OCI-LY7 (cell line): ENCODE data around the gene RNPEPL1. TPM values are rescaled to one million over a fixed set of nuclear protein-coding genes. Genes with fewer than 3 reads are reported as not detected.

Experiments used
- BruUV-seq: library from RNA; stranded (reverse); fragments of 400-500 nt; replicated peaks from 2 replicates; lab custom pipeline; 2021; lab: Mats Ljungman, UMichigan
- CTCF ChIA-PET: fragments of 300-600 bp; sonication (Branson Sonifier 250); formaldehyde crosslinking; loops from one replicate; lab custom pipeline; 2022; ENCODE audit warnings: antibody characterized with exemption; ENCODE audit not compliant: unreplicated experiment; lab: Charles Lee
- POLR2A ChIA-PET: fragments of 300-600 bp; sonication (Branson Sonifier 250); formaldehyde crosslinking; loops from one replicate; lab custom pipeline; 2022; ENCODE audit warnings: antibody characterized with exemption; lab: Charles Lee
- DNase-seq: peaks from one replicate; pipeline ENCODE4 v3.0.0-alpha.2; 2015; ENCODE audit warnings: low spot score
- H2AFZ ChIP-seq: fragments of 200-600 bp; sonication (generic), shearing (Covaris generic); 2 replicates; pipeline ENCODE4 v1.6.1; 2014; ENCODE audit warnings: mild to moderate bottlenecking, antibody characterized with exemption, low read length, moderate library complexity
- H3K27ac ChIP-seq: fragments of 200-600 bp; sonication (generic); 2 replicates; pipeline ENCODE4 v1.5.1; 2014; ENCODE audit warnings: mixed run types, low read depth, mild to moderate bottlenecking, moderate library complexity, low read length, inconsistent platforms; ENCODE audit not compliant: poor library complexity, severe bottlenecking
- H3K36me3 ChIP-seq: fragments of 200-600 bp; sonication (generic); 2 replicates; pipeline ENCODE4 v1.6.1; 2014; ENCODE audit warnings: mild to moderate bottlenecking, antibody characterized with exemption, low read length, moderate library complexity, mixed read lengths; ENCODE audit not compliant: insufficient read depth
- H3K4me1 ChIP-seq: fragments of 200-600 bp; sonication (generic); 2 replicates; pipeline ENCODE4 v1.5.1; 2014; ENCODE audit warnings: mild to moderate bottlenecking, low read length; ENCODE audit not compliant: insufficient read depth, poor library complexity, severe bottlenecking
- H3K4me2 ChIP-seq: fragments of 200-600 bp; sonication (generic); 2 replicates; pipeline ENCODE4 v1.6.1; 2014; ENCODE audit warnings: mild to moderate bottlenecking, low read length
- H3K4me3 ChIP-seq: fragments of 200-600 bp; sonication (generic); 2 replicates; pipeline ENCODE4 v1.5.1; 2014; ENCODE audit warnings: mild to moderate bottlenecking, low read depth, low read length; ENCODE audit not compliant: poor library complexity, severe bottlenecking
- H3K79me2 ChIP-seq: fragments of 200-600 bp; sonication (generic); 2 replicates; pipeline ENCODE4 v1.6.1; 2016; ENCODE audit warnings: low read depth, mild to moderate bottlenecking, low read length, moderate library complexity, mixed read lengths; ENCODE audit not compliant: insufficient read depth
- H3K9me2 ChIP-seq: fragments of 200-600 bp; sonication (generic); 2 replicates; pipeline ENCODE4 v1.6.1; 2016; ENCODE audit warnings: mild to moderate bottlenecking, low read length, mixed read lengths; ENCODE audit not compliant: insufficient read depth
- H3K9me3 ChIP-seq: fragments of 200-600 bp; sonication (generic); 2 replicates; pipeline ENCODE4 v1.6.1; 2014; ENCODE audit warnings: mild to moderate bottlenecking, mixed run types, low read length, mixed read lengths
- H4K20me1 ChIP-seq: fragments of 200-600 bp; sonication (generic); 2 replicates; pipeline ENCODE4 v1.6.1; 2014; ENCODE audit warnings: mild to moderate bottlenecking, antibody characterized with exemption, low read length, moderate library complexity, mixed read lengths; ENCODE audit not compliant: insufficient read depth
- CTCF ChIP-seq: fragments of 200-600 bp; sonication (generic); conservative IDR thresholded peaks from 2 replicates; pipeline ENCODE4 v1.5.1; 2014; ENCODE audit warnings: mild to moderate bottlenecking, antibody characterized with exemption, low read length, moderate library complexity, mixed read lengths
- EZH2phosphoT487 ChIP-seq: fragments of 200-600 bp; sonication (generic); IDR thresholded peaks from 2 replicates; pipeline ENCODE4 v1.6.1; 2018; ENCODE audit warnings: low read depth, borderline replicate concordance, mild to moderate bottlenecking, mixed run types, antibody characterized with exemption, low read length, moderate library complexity, mixed read lengths
- intact Hi-C: fragments of 100-400 bp; cut with micrococcal nuclease; formaldehyde crosslinking; loops from one replicate; pipeline ENCODE4 v1.10.0; 2022; ENCODE audit not compliant: unreplicated experiment
- total RNA-seq, 2 experiments: library from RNA; depleted of rRNA in 1 of 2; stranded (reverse); fragments of >200 nt in 1 of 2; shearing (Covaris generic) in 1 of 2; gene quantifications; 2 replicates each; pipeline ENCODE4 v1.2.3, GENCODE V29; 2014 to 2022

Gene RNPEPL1
- total RNA-seq, 2 experiments from 2014 or later, result 41.9 to 51.8 TPM

- 0 out of 2 replicates have a peak, but pooled peaks cover 5% of the 10 kb centered on the region for H4K20me1 ChIP-seq
- H3K79me2 ChIP-seq, result peaks cover 13% of the 10 kb centered on the region; the same call in 1 of the 2 replicates
- no peak overlapping the region for H3K4me3 ChIP-seq
- H3K9me3 ChIP-seq, result no peaks in the 10 kb centered on the region
- DNase-seq, result no peak
- H3K9me2 ChIP-seq, result no peaks in the 10 kb centered on the region
- intact Hi-C loops, result no loop called here
- H3K4me1 ChIP-seq, result peaks cover 16% of the 10 kb centered on the region
- TF ChIP-seq EZH2phosphoT487 (no peak), CTCF (no peak)
- H2AFZ ChIP-seq, result no peak overlapping the region
- CTCF ChIA-PET, result no interaction called here
- H3K27ac ChIP-seq, result no peak overlapping the region
- POLR2A ChIA-PET, result no interaction called here
- BruUV-seq, result no TSS peak
- H3K4me2 ChIP-seq, result no peak overlapping the region
- H3K36me3 ChIP-seq, result peaks cover 34% of the 10 kb centered on the region; the same call in 1 of the 2 replicates
Observed at GRCh38 chr2:240573516-240574385, 5.5 kb downstream of the RNPEPL1 start.

GRCh38 chr2:240574386-240575100, 6.3 kb downstream of the RNPEPL1 start:
- Histone ChIP-seq H4K20me1 (0 out of 2 replicates have a peak, but pooled peaks cover 9% of the 10 kb centered on the region), H3K9me2 (no peaks in the 10 kb centered on the region), H3K4me2 (no peak overlapping the region), H3K9me3 (no peaks in the 10 kb centered on the region), H3K4me1 (peaks cover 19% of the 10 kb centered on the region), H3K36me3 (peaks cover 42% of the 10 kb centered on the region; the same call in 1 of the 2 replicates), H3K79me2 (peaks cover 9% of the 10 kb centered on the region; the same call in 1 of the 2 replicates), H3K4me3 (no peak overlapping the region), H3K27ac (no peak overlapping the region), H2AFZ (no peak overlapping the region)
- no peak for DNase-seq
- no peak for TF ChIP-seq CTCF
- TF ChIP-seq EZH2phosphoT487, result no peak
- ChIA-PET POLR2A (no interaction called here), CTCF (no interaction called here)
- BruUV-seq, result no TSS peak
- intact Hi-C loops, result no loop called here
